Vagina (tissue), 2 donors: ENCODE data around the gene SCARB2. TPM values are rescaled to one million over a fixed set of nuclear protein-coding genes. Genes with fewer than 3 reads are reported as not detected.
"Not testable (repeated sequence)": the region's sequence is repeated elsewhere in the genome, so short reads cannot be mapped to it uniquely, and the experiment has no call there.

Source experiments
- DNase-seq, 2 donors: peaks; one replicate each; pipeline ENCODE4 v3.0.0-alpha.2; 2017; ENCODE audit errors: extremely low spot score in 2 of 2
- H3K27ac ChIP-seq: fragments of 200-600 bp; sonication (generic); one replicate; pipeline ENCODE4 v1.5.1; 2019
- H3K27me3 ChIP-seq: fragments of 200-600 bp; sonication (generic); one replicate; pipeline ENCODE4 v1.5.1; 2019
- H3K36me3 ChIP-seq, 2 donors: fragments of 200-600 bp; sonication (generic); one replicate each; pipeline ENCODE4 v1.5.1; 2017 to 2019
- H3K4me1 ChIP-seq: fragments of 200-600 bp; sonication (generic); one replicate; pipeline ENCODE4 v1.5.1; 2019
- H3K4me3 ChIP-seq, 2 donors: fragments of 200-600 bp; sonication (generic); 1 replicate in 1 of 2; 2 replicates in 1 of 2; pipeline ENCODE4 v1.5.1; 2016 to 2019
- H3K9me3 ChIP-seq: fragments of 200-600 bp; sonication (generic); one replicate; pipeline ENCODE4 v1.5.1; 2019
- CTCF ChIP-seq, 3 experiments: fragments of 450-650 bp in 2 of 3; fragments of 200-600 bp in 1 of 3; sonication (generic) in 1 of 3; IDR thresholded peaks; one replicate each; pipeline ENCODE4 v1.5.1; 2017 to 2019; ENCODE audit warnings: antibody characterized with exemption in 3 of 3, mild to moderate bottlenecking in 2 of 3, moderate library complexity in 2 of 3
- POLR2A ChIP-seq, 2 donors: fragments of 450-650 bp; IDR thresholded peaks; one replicate each; pipeline ENCODE4 v1.6.1; 2017; ENCODE audit warnings: antibody characterized with exemption in 2 of 2, mild to moderate bottlenecking in 2 of 2, moderate library complexity in 2 of 2
- POLR2AphosphoS5 ChIP-seq, 2 donors: sonication (generic); formaldehyde crosslinking; IDR thresholded peaks; one replicate each; pipeline ENCODE4 v1.9.0; 2017; ENCODE audit warnings: antibody characterized with exemption in 2 of 2, mild to moderate bottlenecking in 2 of 2, low read depth in 1 of 2; ENCODE audit not compliant: insufficient read depth in 1 of 2
- intact Hi-C: fragments of 100-400 bp; cut with DNase I; formaldehyde crosslinking; loops from one replicate; pipeline ENCODE4 v1.15.1; 2023
- total RNA-seq: library from RNA; depleted of rRNA; stranded (reverse); fragments of >200 nt; gene quantifications from one replicate; pipeline ENCODE4 v1.2.3, GENCODE V29; 2016

SCARB2 gene
- total RNA-seq, 1 donor from 2014 or later, result 156 TPM

- Histone ChIP-seq H3K27me3 (no peaks in the 10 kb centered on the region), H3K9me3 (no peaks in the 10 kb centered on the region), H3K27ac (no peak overlapping the region), H3K36me3 (no peaks in the 10 kb centered on the region), H3K4me3 (no peak overlapping the region), H3K4me1 (peaks cover 6% of the 10 kb centered on the region)
- intact Hi-C loops, result no loop called here
- DNase-seq, result no peak
- TF ChIP-seq CTCF (IDR thresholded peaks at IDR 0.05) (no peak), POLR2AphosphoS5 (IDR thresholded peaks at IDR 0.05; ENCODE audit: insufficient read depth in 1 of 2, low read depth in 1 of 2) (no peak), POLR2A (IDR thresholded peaks at IDR 0.05) (no peak)
Measured at GRCh38 chr4:76246852-76247251, 33.2 kb upstream of the SCARB2 start.

GRCh38 chr4:76246025-76246424 is 32.4 kb upstream of the SCARB2 start:
- no peaks in the 10 kb centered on the region for H3K9me3 ChIP-seq
- intact Hi-C loops, result no loop called here
- no peak overlapping the region for H3K27ac ChIP-seq
- TF ChIP-seq POLR2A (IDR thresholded peaks at IDR 0.05), result no peak
- TF ChIP-seq POLR2AphosphoS5 (IDR thresholded peaks at IDR 0.05; ENCODE audit: insufficient read depth in 1 of 2, low read depth in 1 of 2), result no peak
- TF ChIP-seq CTCF (IDR thresholded peaks at IDR 0.05), result no peak
- H3K4me3 ChIP-seq, result no peak overlapping the region
- no peak for DNase-seq
- H3K27me3 ChIP-seq, result no peaks in the 10 kb centered on the region
- H3K4me1 ChIP-seq, result no peaks in the 10 kb centered on the region
- no peaks in the 10 kb centered on the region for H3K36me3 ChIP-seq

GRCh38 chr4:76243877-76244276 is 30.3 kb upstream of the SCARB2 start:
- H3K27ac ChIP-seq, intact Hi-C loops, H3K4me3 ChIP-seq, H3K27me3 ChIP-seq, H3K4me1 ChIP-seq, DNase-seq, H3K36me3 ChIP-seq, H3K9me3 ChIP-seq: not testable (repeated sequence)

- intact Hi-C loops, result loop anchor here (1.0 kb wide), 1 partner anchor 12 kb away; no protein-coding TSS in a partner anchor
- no peaks in the 10 kb centered on the region for H3K27me3 ChIP-seq
- no peak overlapping the region for H3K4me3 ChIP-seq
- no peak overlapping the region for H3K27ac ChIP-seq
- no peaks in the 10 kb centered on the region for H3K9me3 ChIP-seq
- TF ChIP-seq CTCF (IDR thresholded peaks at IDR 0.05) (no peak), POLR2A (IDR thresholded peaks at IDR 0.05) (no peak), POLR2AphosphoS5 (IDR thresholded peaks at IDR 0.05; ENCODE audit: insufficient read depth in 1 of 2, low read depth in 1 of 2) (no peak)
- H3K36me3 ChIP-seq, result no peaks in the 10 kb centered on the region
- H3K4me1 ChIP-seq, result no peaks in the 10 kb centered on the region
- no peak for DNase-seq
Measured at GRCh38 chr4:76240236-76240635, 26.6 kb upstream of the SCARB2 start.

GRCh38 chr4:76238701-76239100 is 25.1 kb upstream of the SCARB2 start:
- H3K4me1 ChIP-seq, result peaks cover 8% of the 10 kb centered on the region
- H3K9me3 ChIP-seq, result no peaks in the 10 kb centered on the region
- no peaks in the 10 kb centered on the region for H3K27me3 ChIP-seq
- DNase-seq, result no peak
- H3K36me3 ChIP-seq, result no peaks in the 10 kb centered on the region
- no peak for TF ChIP-seq POLR2A (IDR thresholded peaks at IDR 0.05)
- H3K27ac ChIP-seq, result no peak overlapping the region
- H3K4me3 ChIP-seq, result no peak overlapping the region
- intact Hi-C loops, result no loop called here

GRCh38 chr4:76238236-76238635 is 24.6 kb upstream of the SCARB2 start:
- Histone ChIP-seq H3K27me3 (no peaks in the 10 kb centered on the region), H3K9me3 (no peaks in the 10 kb centered on the region), H3K36me3 (no peaks in the 10 kb centered on the region), H3K4me1 (peaks cover 13% of the 10 kb centered on the region), H3K27ac (no peak overlapping the region), H3K4me3 (no peak overlapping the region)
- no peak for DNase-seq
- TF ChIP-seq CTCF (IDR thresholded peaks at IDR 0.05) (no peak), POLR2A (IDR thresholded peaks at IDR 0.05) (no peak), POLR2AphosphoS5 (IDR thresholded peaks at IDR 0.05; ENCODE audit: insufficient read depth in 1 of 2, low read depth in 1 of 2) (no peak)
- intact Hi-C loops, result no loop called here
